ENCODE data around the gene KLHL42.

KLHL42 gene

DNA sequence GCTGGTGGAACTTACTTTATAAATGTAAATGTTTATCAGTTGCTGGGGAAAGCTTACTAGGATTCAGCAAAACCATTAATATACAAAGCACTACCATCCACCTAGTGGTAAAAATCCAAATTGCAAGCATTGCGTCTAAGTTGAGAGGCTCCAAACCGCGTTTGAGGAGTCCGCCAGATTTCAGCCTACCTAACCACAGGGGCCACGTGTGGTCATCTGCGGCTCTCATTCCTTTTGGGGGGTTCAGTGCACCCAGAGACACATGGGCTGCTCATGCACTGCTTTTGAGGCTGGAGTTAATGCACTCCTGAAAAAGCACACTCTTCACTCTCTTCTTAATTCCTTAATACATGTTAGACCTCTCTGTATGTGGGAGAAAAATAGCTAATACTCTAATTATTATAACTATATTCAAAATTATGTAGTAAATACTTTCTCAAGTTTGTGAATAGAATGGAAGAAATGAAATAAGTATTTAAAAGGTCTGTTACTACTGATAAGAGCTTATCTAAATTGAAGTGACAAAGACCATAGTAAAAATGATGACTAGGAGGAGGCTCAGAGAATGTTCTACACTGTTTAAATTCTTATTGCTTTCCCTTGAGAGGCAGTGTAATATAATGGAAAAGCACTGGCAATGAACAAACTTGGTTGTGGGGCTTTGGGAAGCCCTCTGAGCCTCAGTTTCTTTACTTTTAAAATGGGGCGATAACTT is 41.4 kb downstream of the KLHL42 start:
- Histone ChIP-seq H3K9me2 (replicated peaks; ENCODE audit: low read depth, low read length) (no peaks in the 10 kb centered on the region), H3F3A (ENCODE audit: low read depth) (no peaks in the 10 kb centered on the region), H3K9me3 (ENCODE audit: insufficient read depth, low read depth, low read length) (no peaks in the 10 kb centered on the region), H3K9ac (ENCODE audit: low read depth, low read length, poor library complexity, severe bottlenecking) (no peak overlapping the region), H3K4me1 (ENCODE audit: insufficient read depth, low read length, poor library complexity, severe bottlenecking) (peaks cover 3% of the 10 kb centered on the region), H4K20me1 (ENCODE audit: insufficient read depth, low read length, poor library complexity, severe bottlenecking) (no peaks in the 10 kb centered on the region), H3K4me3 (ENCODE audit: low read length, poor library complexity, severe bottlenecking) (peak overlapping the region; percentile 23), H3K79me2 (ENCODE audit: insufficient read depth, low read length) (no peaks in the 10 kb centered on the region), H3K4me2 (ENCODE audit: low read depth, low read length, poor library complexity, severe bottlenecking) (peak overlapping the region; percentile 38), H3K36me3 (ENCODE audit: insufficient read depth, low read length) (no peaks in the 10 kb centered on the region), H2AFZ (ENCODE audit: low read length) (no peak overlapping the region), H3K27me3 (ENCODE audit: insufficient read depth, low read length, poor library complexity, severe bottlenecking) (no peaks in the 10 kb centered on the region)
- no peak for TF ChIP-seq EZH2phosphoT487 (IDR thresholded peaks at IDR 0.05; ENCODE audit: borderline replicate concordance)
- TF ChIP-seq, protein P1, sequence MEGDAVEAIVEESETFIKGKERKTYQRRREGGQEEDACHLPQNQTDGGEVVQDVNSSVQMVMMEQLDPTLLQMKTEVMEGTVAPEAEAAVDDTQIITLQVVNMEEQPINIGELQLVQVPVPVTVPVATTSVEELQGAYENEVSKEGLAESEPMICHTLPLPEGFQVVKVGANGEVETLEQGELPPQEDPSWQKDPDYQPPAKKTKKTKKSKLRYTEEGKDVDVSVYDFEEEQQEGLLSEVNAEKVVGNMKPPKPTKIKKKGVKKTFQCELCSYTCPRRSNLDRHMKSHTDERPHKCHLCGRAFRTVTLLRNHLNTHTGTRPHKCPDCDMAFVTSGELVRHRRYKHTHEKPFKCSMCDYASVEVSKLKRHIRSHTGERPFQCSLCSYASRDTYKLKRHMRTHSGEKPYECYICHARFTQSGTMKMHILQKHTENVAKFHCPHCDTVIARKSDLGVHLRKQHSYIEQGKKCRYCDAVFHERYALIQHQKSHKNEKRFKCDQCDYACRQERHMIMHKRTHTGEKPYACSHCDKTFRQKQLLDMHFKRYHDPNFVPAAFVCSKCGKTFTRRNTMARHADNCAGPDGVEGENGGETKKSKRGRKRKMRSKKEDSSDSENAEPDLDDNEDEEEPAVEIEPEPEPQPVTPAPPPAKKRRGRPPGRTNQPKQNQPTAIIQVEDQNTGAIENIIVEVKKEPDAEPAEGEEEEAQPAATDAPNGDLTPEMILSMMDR (conservative IDR thresholded peaks at IDR 0.05; ENCODE audit: low read length): peak; percentile 73

DNA sequence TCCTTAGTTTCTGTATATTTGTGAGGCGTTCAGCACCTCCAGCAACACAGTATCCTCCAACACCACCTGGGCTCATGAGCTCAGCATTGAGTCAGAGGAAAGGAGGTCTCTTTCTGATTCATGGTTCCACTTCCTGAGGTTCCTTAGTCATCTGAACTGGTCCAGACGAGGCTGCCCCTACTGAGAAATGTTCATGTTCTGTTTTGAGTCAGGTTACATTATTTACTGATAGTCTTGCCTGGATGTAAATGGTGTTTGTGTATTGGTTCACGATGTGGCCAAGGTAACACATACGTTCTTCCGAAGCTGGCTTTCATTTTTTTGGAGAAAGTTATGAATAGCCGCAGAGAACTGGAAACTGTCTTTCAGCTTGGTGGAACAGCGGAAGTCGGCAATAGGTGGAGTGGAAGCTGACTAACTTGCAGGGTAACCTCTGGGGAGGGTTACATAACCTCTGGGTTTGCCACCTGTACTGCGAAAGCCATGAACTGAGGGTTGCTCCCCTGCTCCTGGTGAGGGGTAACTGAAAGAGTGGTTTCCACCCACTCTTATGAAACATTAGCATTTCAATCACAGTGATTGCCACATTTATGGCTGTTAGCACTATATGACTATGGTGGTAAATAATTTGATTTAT is 42.2 kb downstream of the KLHL42 start:
- Histone ChIP-seq H3K79me2 (ENCODE audit: insufficient read depth, low read length) (no peaks in the 10 kb centered on the region), H3K4me3 (ENCODE audit: low read length, poor library complexity, severe bottlenecking) (no peak overlapping the region), H3F3A (ENCODE audit: low read depth) (no peaks in the 10 kb centered on the region), H2AFZ (ENCODE audit: low read length) (no peak overlapping the region), H3K27me3 (ENCODE audit: insufficient read depth, low read length, poor library complexity, severe bottlenecking) (no peaks in the 10 kb centered on the region), H3K9ac (ENCODE audit: low read depth, low read length, poor library complexity, severe bottlenecking) (no peak overlapping the region), H3K9me3 (ENCODE audit: insufficient read depth, low read depth, low read length) (no peaks in the 10 kb centered on the region), H3K4me1 (ENCODE audit: insufficient read depth, low read length, poor library complexity, severe bottlenecking) (peaks cover 3% of the 10 kb centered on the region), H3K4me2 (ENCODE audit: low read depth, low read length, poor library complexity, severe bottlenecking) (no peak overlapping the region), H4K20me1 (ENCODE audit: insufficient read depth, low read length, poor library complexity, severe bottlenecking) (no peaks in the 10 kb centered on the region), H3K36me3 (ENCODE audit: insufficient read depth, low read length) (no peaks in the 10 kb centered on the region), H3K9me2 (replicated peaks; ENCODE audit: low read depth, low read length) (no peaks in the 10 kb centered on the region)
- TF ChIP-seq, protein P1 (conservative IDR thresholded peaks at IDR 0.05; ENCODE audit: low read length): no peak
- TF ChIP-seq EZH2phosphoT487 (IDR thresholded peaks at IDR 0.05; ENCODE audit: borderline replicate concordance): no peak

DNA sequence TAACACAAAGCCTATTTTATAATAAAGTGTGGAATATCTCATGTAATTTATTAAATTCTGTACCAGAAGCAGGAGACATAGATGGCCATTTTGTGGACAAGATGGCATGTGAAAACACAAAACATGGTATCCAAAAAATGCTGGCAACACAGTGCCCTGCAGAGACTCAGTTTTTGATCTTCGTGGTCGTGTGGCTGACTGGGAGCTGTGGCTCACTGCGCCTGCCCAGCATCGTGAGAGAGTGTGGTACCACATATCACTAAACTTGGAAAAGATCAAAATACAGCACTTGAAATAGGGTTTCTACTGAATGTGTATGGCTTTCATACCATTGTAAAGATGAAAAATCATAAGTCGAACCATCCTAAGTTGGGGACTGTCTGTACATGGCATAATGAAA is 43.0 kb downstream of the KLHL42 start:
- no peaks in the 10 kb centered on the region for H3F3A ChIP-seq (ENCODE audit: low read depth)
- no peak overlapping the region for H3K9ac ChIP-seq (ENCODE audit: low read depth, low read length, poor library complexity, severe bottlenecking)
- no peaks in the 10 kb centered on the region for H3K79me2 ChIP-seq (ENCODE audit: insufficient read depth, low read length)
- no peak overlapping the region for H3K4me3 ChIP-seq (ENCODE audit: low read length, poor library complexity, severe bottlenecking)
- no peak overlapping the region for H3K4me2 ChIP-seq (ENCODE audit: low read depth, low read length, poor library complexity, severe bottlenecking)
- H3K4me1 ChIP-seq (ENCODE audit: insufficient read depth, low read length, poor library complexity, severe bottlenecking): peaks cover 3% of the 10 kb centered on the region
- H3K9me3 ChIP-seq (ENCODE audit: insufficient read depth, low read depth, low read length): no peaks in the 10 kb centered on the region
- H3K9me2 ChIP-seq (replicated peaks; ENCODE audit: low read depth, low read length): no peaks in the 10 kb centered on the region
- no peak overlapping the region for H2AFZ ChIP-seq (ENCODE audit: low read length)
- TF ChIP-seq, protein P1 (conservative IDR thresholded peaks at IDR 0.05; ENCODE audit: low read length): no peak
- no peak for TF ChIP-seq EZH2phosphoT487 (IDR thresholded peaks at IDR 0.05; ENCODE audit: borderline replicate concordance)
- no peaks in the 10 kb centered on the region for H3K27me3 ChIP-seq (ENCODE audit: insufficient read depth, low read length, poor library complexity, severe bottlenecking)
- no peaks in the 10 kb centered on the region for H4K20me1 ChIP-seq (ENCODE audit: insufficient read depth, low read length, poor library complexity, severe bottlenecking)
- no peaks in the 10 kb centered on the region for H3K36me3 ChIP-seq (ENCODE audit: insufficient read depth, low read length)

Measured in Loucy (cell line).